AG09319 (cell line): ENCODE results near the gene FFAR1.

ENCODE experiments used
- DNase-seq: peaks from one replicate; pipeline ENCODE4 v3.0.0-alpha.2; 2010; ENCODE audit warnings: low read depth; ENCODE audit errors: extremely low read depth
- TF ChIP-seq, protein P1 (sequence below): IDR thresholded peaks from 2 replicates; pipeline ENCODE4 v1.5.1; 2011; ENCODE audit warnings: low read depth, mild to moderate bottlenecking, inconsistent platforms, low read length, moderate library complexity

Gene FFAR1

DNA sequence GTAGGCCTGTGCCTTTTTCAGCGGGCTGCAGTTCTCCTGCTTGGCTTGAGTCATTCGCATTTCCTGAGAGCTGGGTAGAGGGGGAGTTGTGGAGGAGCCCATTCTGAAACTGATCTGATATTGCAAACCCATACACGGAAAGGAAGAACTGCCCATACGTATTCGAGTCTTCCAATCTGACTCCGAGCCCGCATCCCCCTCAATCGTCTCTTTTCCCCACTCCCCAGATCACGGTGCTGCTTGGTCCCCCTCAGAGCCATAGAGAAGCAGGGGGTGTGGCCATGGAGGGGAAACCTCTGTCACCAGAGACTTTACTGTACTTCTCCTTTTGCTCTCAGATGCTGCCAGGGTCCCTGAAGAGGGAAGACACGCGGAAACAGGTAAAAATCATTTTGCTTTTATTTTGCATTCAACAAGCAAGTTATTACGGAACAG, 18.8 kb upstream of the FFAR1 start, which contains the start of gene CD22:
CD22 (plus strand) TSS at position 337 of the 435 bp plus-strand sequence. CDS start 2,854 bp downstream, outside the sequence.
- TF ChIP-seq, protein P1, sequence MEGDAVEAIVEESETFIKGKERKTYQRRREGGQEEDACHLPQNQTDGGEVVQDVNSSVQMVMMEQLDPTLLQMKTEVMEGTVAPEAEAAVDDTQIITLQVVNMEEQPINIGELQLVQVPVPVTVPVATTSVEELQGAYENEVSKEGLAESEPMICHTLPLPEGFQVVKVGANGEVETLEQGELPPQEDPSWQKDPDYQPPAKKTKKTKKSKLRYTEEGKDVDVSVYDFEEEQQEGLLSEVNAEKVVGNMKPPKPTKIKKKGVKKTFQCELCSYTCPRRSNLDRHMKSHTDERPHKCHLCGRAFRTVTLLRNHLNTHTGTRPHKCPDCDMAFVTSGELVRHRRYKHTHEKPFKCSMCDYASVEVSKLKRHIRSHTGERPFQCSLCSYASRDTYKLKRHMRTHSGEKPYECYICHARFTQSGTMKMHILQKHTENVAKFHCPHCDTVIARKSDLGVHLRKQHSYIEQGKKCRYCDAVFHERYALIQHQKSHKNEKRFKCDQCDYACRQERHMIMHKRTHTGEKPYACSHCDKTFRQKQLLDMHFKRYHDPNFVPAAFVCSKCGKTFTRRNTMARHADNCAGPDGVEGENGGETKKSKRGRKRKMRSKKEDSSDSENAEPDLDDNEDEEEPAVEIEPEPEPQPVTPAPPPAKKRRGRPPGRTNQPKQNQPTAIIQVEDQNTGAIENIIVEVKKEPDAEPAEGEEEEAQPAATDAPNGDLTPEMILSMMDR: no peak
- DNase-seq: no peak

DNA sequence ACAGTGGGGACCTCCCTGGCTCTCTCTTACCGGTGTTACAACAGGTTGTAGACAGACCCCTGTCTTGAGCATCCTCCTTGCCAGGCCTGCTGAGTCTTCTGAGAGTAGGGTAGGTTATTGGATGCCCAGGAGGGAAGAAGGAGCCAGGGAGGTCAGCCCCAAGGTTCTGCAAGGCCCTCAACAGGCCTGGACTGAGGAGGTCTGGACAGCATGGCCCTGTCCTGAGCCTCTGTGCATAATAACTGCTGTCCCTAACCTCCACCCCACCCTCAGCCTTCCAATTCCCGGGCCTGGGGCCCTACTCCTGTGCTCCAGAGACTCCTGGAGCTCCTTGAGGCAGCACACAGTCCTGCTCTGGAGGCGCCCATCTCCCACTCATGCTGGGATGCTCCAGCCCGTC, 18.4 kb upstream of the FFAR1 start:
- no peak for DNase-seq
- TF ChIP-seq, protein P1: no peak

DNA sequence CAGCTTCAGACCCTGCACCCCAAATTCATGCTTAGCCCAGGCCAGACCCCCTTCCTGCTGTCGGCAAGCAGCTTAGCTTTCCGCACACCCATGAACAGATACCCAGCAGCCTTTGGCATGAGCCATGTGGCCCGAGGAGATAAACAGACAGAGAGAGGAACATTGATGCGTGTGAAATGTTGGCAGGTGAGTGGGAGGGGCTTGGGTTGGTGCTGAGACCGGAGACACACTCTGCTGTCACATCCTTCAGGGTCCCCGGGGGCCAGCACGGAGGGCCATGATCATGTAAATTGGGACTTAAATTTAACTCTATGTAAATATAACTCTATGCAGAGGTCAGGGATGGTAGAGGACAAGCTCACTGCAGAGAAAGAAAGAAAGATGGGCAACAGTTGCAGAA, 17.2 kb upstream of the FFAR1 start:
- no peak for DNase-seq
- TF ChIP-seq, protein P1: no peak

DNA sequence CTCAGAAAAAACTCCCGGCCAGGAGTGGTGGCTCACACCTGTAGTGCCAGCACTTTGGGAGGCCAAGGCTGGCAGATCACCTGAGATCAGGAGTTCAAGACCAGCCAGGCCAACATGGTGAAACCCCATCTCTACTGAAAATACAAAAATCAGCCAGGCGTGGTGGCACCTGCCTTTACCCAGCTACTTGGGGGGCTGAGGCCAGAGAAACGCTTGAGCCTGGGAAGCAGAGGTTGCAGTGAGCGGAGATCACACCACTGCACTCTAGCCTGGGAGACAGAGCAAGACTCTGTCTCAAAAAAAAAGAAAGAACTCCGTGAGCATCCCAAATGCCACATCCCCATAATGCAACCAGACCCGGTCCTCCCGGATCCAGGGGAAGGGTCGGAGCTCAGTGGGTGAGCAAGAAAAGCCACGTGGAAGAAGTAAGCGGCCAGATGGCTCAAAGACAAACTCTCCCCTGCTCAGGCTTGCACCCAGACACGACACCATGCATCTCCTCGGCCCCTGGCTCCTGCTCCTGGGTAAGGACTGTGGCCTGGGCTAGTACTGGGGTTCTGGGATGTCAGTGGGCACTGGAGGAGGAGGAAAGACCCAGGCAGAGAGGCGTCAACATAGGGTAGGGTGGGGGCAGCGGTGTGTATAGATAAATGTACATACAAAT, 16.0 kb upstream of the FFAR1 start:
- no peak for DNase-seq
- TF ChIP-seq, protein P1: no peak

DNA sequence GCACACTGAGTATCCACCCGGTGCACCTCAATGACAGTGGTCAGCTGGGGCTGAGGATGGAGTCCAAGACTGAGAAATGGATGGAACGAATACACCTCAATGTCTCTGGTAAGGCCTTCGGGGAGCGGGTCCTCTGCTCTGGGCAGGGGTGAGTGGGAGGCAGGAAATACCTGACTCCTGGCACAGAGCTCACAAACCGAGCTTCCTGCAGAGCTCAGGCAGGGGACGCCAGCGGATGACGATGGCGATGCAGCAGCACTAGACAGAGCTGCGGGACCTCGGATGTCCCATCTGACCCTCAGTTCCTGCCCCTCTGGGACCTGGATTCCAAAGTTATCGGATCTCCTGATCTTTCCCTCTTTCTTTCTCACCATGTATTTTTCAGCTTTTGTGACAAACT, 14.9 kb upstream of the FFAR1 start:
- TF ChIP-seq, protein P1: no peak
- DNase-seq: no peak

DNA sequence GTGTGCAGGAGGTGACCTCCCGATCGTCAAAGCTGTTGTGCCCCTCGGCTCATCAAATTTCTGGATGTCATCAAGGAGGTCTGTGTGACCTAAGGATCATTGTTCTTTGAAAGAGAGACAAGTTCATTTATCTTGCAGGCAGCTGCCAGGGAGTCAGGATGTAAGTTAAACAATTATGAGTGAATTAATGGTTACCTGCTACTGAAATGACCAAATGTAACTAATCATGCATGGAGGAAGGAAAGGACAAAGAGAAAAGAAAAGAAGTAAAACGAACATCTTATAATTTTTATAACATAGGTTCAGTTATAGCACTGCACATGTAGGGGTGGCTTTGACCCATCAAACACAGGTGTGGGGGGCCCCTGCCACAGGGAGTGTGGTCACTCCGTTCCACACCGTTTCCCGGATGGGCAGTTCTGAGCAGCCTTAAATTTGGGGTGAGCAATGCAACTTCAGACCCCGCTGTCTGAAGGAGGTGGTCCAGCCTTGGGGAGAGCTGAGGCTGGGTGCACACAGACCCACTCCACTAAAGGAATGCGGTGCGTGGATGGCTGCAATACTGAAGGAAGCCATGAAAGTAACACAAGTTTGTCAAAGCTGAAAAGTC, 13.5 kb upstream of the FFAR1 start:
- TF ChIP-seq, protein P1: no peak
- no peak for DNase-seq

DNA sequence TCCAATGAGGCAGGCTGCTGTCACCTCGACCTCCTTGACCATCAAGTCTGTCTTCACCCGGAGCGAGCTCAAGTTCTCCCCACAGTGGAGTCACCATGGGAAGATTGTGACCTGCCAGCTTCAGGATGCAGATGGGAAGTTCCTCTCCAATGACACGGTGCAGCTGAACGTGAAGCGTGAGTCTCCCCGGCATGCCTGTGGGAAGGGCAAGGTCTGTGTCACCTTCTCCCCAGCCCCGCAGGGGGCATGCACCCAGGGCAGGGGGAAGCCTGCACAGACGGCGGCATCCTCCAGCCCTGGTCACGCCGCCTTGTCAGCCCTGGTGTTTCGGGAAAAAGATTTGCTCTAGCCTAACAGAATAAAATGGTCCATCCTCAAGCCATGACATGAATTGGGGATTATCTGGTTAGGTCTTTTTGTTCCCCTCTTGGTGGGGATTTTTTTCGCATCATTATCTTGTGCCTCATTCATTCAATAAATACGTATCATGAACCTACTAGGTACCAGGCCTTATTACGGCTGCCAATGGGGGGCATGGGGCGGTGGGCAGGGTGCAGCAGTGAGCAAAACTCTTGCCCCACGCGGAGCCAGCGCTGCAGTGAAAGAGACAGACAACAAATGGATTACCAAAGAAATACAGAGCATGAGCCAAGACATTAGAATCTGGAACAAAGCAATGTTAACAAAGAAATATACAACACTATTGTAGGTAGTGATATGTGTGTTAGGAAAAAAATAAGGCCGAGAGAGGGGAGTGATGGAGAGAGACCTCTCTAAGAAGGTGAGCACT, 11.3 kb upstream of the FFAR1 start:
- no peak for DNase-seq
- TF ChIP-seq, protein P1: no peak
